Natural killer cell (primary cell): Measurements from ENCODE around the gene DOK3. TPM values are rescaled to one million over a fixed set of nuclear protein-coding genes. Genes with fewer than 3 reads are reported as not detected.
A peak's percentile ranks its signal among the peaks of the same experiment; 100 is the strongest.

Experiments
- ATAC-seq, 3 donors: fragments of 150-1000 bp in 2 of 3; fragments of 200-7000 bp in 1 of 3; cut with Tn5 transposase; 1 replicate in 1 of 3; 2 replicates in 2 of 3; pipeline ENCODE4 v1.10.0; 2021; ENCODE audit warnings: mild to moderate bottlenecking in 2 of 3, moderate library complexity in 2 of 3
- DNase-seq, 2 donors: peaks; one replicate each; pipeline versions ENCODE4 v3.0.0 to v3.0.0-alpha.2; 2013 to 2021; ENCODE audit warnings: mixed read lengths in 1 of 2
- H3K27ac ChIP-seq: one replicate; pipeline ENCODE4 v1.5.1; 2013; ENCODE audit warnings: mild to moderate bottlenecking, low read length
- H3K27me3 ChIP-seq: one replicate; pipeline ENCODE4 v1.6.1; 2013; ENCODE audit warnings: low read length; ENCODE audit not compliant: control insufficient read depth, insufficient read depth
- H3K36me3 ChIP-seq: one replicate; pipeline ENCODE4 v1.6.1; 2013; ENCODE audit warnings: low read length; ENCODE audit not compliant: control insufficient read depth, insufficient read depth
- H3K4me1 ChIP-seq: one replicate; pipeline ENCODE4 v1.6.1; 2013; ENCODE audit warnings: low read length; ENCODE audit not compliant: control insufficient read depth, insufficient read depth
- H3K4me3 ChIP-seq: one replicate; pipeline ENCODE4 v1.5.1; 2013; ENCODE audit warnings: low read length
- H3K9me3 ChIP-seq: one replicate; pipeline ENCODE4 v1.6.1; 2013; ENCODE audit warnings: low read length; ENCODE audit not compliant: control insufficient read depth, insufficient read depth
- H3K27ac Mint-ChIP-seq, 2 donors: one replicate each; pipeline ENCODE4 v1.8.0; 2022; ENCODE audit warnings: mild to moderate bottlenecking in 2 of 2, mixed read lengths in 2 of 2, moderate library complexity in 1 of 2
- H3K27me3 Mint-ChIP-seq, 2 donors: one replicate each; pipeline ENCODE4 v1.8.0; 2022; ENCODE audit warnings: low read depth in 2 of 2, mixed read lengths in 2 of 2
- H3K36me3 Mint-ChIP-seq: one replicate; pipeline ENCODE4 v1.8.0; 2022; ENCODE audit warnings: mixed read lengths
- H3K4me1 Mint-ChIP-seq, 2 donors: one replicate each; pipeline ENCODE4 v1.8.0; 2022; ENCODE audit warnings: mixed read lengths in 2 of 2
- H3K4me3 Mint-ChIP-seq: one replicate; pipeline ENCODE4 v1.8.0; 2022; ENCODE audit warnings: mild to moderate bottlenecking, moderate library complexity, mixed read lengths
- H3K9me3 Mint-ChIP-seq, 2 donors: one replicate each; pipeline ENCODE4 v1.8.0; 2022; ENCODE audit warnings: mixed read lengths in 2 of 2
- WGBS: methylation state at CpG from one replicate; pipeline ENCODE4 v1.1.7; 2013; ENCODE audit warnings: missing lambda C conversion rate; ENCODE audit not compliant: insufficient coverage; 5-methylcytosine and 5-hydroxymethylcytosine counted together
- intact Hi-C: fragments of 100-400 bp; cut with micrococcal nuclease; formaldehyde crosslinking; loops from one replicate; pipeline ENCODE4 v1.14.2; 2022
- total RNA-seq, 4 donors: library from RNA; stranded (reverse); fragments of 120-200 nt in 1 of 4; gene quantifications; one replicate each; pipeline versions ENCODE4 v1.2.3 to v1.2.4, GENCODE V29; 2013 to 2022
- TF ChIP-seq, protein P1 (sequence below): fragments of 200-600 bp; IDR thresholded peaks from one replicate; pipeline ENCODE4 v1.8.0; 2022; ENCODE audit warnings: antibody characterized with exemption

The DOK3 gene
- total RNA-seq, 3 donors from 2014 or later (not counting 1 experiment from before 2014, with no cell fraction given) = 3.5 to 19.8 (median 9.1) TPM

DNA sequence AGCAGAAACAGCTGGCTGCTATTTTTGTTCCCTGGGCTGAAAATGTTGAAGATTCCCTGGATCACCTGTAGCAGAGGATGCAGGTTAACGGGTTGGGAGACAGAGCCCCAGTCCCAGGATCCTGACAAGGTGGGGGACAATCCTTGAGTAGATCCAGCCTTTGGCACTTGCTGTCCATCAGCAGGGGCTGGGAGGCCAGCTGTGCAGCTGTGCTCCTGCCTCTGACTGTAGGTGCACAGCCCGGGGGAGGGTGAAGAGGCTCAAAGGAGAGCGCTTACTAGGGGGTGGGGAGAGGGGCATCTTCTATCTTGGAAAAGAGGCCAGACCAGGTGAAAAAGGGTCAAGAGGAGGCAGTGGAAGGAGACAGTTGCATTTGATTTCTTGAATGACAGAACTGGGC is 10.6 kb upstream of the DOK3 start:
- no peaks in the 10 kb centered on the region for H3K36me3 Mint-ChIP-seq
- peaks cover 41 to 48% of the 10 kb centered on the region in 2 donors for H3K4me1 Mint-ChIP-seq
- DNase-seq = no peak

GRCh38 chr5:177519463-177520235 is 10.0 kb upstream of the DOK3 start:
- no peaks in the 10 kb centered on the region for H3K36me3 Mint-ChIP-seq

More for the DNA sequence above, 10.6 kb upstream of the DOK3 start:
- Mint-ChIP-seq H3K9me3 (no peaks in the 10 kb centered on the region), H3K27ac (peak overlapping the region; percentile 61 to 64), H3K27me3 (no peaks in the 10 kb centered on the region), H3K4me3 (peak overlapping the region; percentile 25)
- no peak overlapping the region for H3K27ac ChIP-seq
- TF ChIP-seq, protein P1, sequence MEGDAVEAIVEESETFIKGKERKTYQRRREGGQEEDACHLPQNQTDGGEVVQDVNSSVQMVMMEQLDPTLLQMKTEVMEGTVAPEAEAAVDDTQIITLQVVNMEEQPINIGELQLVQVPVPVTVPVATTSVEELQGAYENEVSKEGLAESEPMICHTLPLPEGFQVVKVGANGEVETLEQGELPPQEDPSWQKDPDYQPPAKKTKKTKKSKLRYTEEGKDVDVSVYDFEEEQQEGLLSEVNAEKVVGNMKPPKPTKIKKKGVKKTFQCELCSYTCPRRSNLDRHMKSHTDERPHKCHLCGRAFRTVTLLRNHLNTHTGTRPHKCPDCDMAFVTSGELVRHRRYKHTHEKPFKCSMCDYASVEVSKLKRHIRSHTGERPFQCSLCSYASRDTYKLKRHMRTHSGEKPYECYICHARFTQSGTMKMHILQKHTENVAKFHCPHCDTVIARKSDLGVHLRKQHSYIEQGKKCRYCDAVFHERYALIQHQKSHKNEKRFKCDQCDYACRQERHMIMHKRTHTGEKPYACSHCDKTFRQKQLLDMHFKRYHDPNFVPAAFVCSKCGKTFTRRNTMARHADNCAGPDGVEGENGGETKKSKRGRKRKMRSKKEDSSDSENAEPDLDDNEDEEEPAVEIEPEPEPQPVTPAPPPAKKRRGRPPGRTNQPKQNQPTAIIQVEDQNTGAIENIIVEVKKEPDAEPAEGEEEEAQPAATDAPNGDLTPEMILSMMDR = no peak
- ATAC-seq = no peak
- no peak overlapping the region for H3K4me3 ChIP-seq
- intact Hi-C loops = no loop called here
- H3K27me3 ChIP-seq = no peaks in the 10 kb centered on the region
- whole genome bisulfite sequencing = 98% methylated on average over 3 of the region's 3 CpGs
- H3K36me3 ChIP-seq = peaks cover 24% of the 10 kb centered on the region
- H3K9me3 ChIP-seq = no peaks in the 10 kb centered on the region
- peaks cover 35% of the 10 kb centered on the region for H3K4me1 ChIP-seq

DNA sequence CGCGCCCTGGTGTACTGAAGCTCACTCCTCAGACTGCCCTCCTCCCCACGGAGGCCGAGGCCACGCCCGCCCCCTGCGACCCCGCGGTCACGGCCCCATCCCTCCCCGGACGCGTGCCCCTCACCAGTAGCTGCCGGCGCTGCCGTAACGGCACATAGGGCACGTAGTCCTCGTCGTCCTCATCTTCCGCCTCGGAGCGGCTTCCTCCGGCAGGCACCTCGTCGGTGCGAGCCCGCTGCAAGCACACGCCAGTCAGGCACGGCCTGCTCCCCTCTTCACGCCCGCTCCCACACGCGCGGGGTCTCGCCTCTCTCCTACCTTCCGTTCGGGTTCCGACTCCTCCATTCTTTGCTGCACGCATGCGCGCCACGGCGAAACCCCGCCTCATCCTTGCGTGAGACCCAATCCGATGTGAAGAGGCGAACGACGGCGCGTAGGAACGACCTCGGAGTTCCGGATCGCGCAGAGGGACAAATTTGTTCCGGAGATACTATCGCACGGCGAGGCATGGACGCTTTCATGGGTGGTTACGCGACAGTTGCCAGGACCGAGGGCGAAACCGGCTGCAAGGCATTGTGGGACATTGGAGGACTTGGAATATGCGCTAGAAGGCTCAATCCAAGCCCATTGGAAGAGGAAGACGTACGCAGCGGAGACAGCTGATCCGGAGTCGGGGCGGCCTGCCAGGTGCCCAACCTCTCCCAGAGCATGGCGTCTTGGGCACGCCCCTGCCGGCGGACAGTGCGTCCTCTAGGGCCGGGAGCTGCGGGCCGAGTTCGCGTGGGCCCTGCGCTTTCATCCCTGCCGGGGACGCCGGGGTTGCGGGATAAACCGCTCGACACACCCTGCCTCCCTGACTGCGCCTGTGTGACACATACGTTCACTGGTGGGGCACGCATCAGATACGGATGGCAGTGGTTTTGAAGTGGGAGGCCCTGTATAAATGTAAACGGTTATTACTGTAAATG is 7.3 kb upstream of the DOK3 start, which contains the start of gene DDX41:
DDX41 (minus strand) TSS at position 361 of the 968 bp plus-strand sequence; CDS start at position 345, 16 bp downstream.
- Mint-ChIP-seq H3K27me3 (no peaks in the 10 kb centered on the region), H3K4me3 (peak within 1 kb of the TSS; percentile 97), H3K4me1 (peaks cover 44 to 56% of the 10 kb centered on the region in 2 donors), H3K27ac (peak within 1 kb of the TSS; percentile 90 to 93), H3K9me3 (no peaks in the 10 kb centered on the region), H3K36me3 (no peaks in the 10 kb centered on the region)
- H3K4me1 ChIP-seq = peaks cover 34% of the 10 kb centered on the region
- peak within 1 kb of the TSS; percentile 61 for H3K4me3 ChIP-seq
- peak; percentile 92 to 99 for DNase-seq
- peak within 1 kb of the TSS; percentile 35 for H3K27ac ChIP-seq
- intact Hi-C loops = no loop called here
- H3K27me3 ChIP-seq = no peaks in the 10 kb centered on the region
- TF ChIP-seq, protein P1 = no peak
- WGBS = under 1% methylated on average over 96 of the region's 96 CpGs
- H3K9me3 ChIP-seq = no peaks in the 10 kb centered on the region
- peak; percentile 90 to 93 (median 91) for ATAC-seq
- H3K36me3 ChIP-seq = peaks cover 38% of the 10 kb centered on the region

More at GRCh38 chr5:177519463-177520235, 10.0 kb upstream of the DOK3 start:
- H3K36me3 ChIP-seq = peaks cover 23% of the 10 kb centered on the region
- TF ChIP-seq, protein P1 = no peak
- 86% methylated on average over 13 of the region's 13 CpGs for WGBS
- H3K4me3 Mint-ChIP-seq = no peak overlapping the region
- no peaks in the 10 kb centered on the region for H3K27me3 Mint-ChIP-seq
- intact Hi-C loops = no loop called here
- no peak for ATAC-seq
- no peak for DNase-seq
- peaks cover 35% of the 10 kb centered on the region for H3K4me1 ChIP-seq
- peaks cover 44 to 48% of the 10 kb centered on the region in 2 donors for H3K4me1 Mint-ChIP-seq
- no peak overlapping the region for H3K27ac ChIP-seq
- no peaks in the 10 kb centered on the region for H3K9me3 ChIP-seq
- H3K27me3 ChIP-seq = no peaks in the 10 kb centered on the region
- H3K4me3 ChIP-seq = no peak overlapping the region
- no peaks in the 10 kb centered on the region for H3K9me3 Mint-ChIP-seq
- peak overlapping the region; percentile 61 to 64 for H3K27ac Mint-ChIP-seq
